Vagina (tissue), 2 donors: ENCODE data around the gene CISH.

ENCODE experiments used
- POLR2AphosphoS5 ChIP-seq, 2 donors: sonication (generic); formaldehyde crosslinking; IDR thresholded peaks; one replicate each; pipeline ENCODE4 v1.9.0; 2017; ENCODE audit warnings: antibody characterized with exemption in 2 of 2, mild to moderate bottlenecking in 2 of 2, low read depth in 1 of 2; ENCODE audit not compliant: insufficient read depth in 1 of 2
- TF ChIP-seq, protein P1 (sequence below), 3 experiments: fragments of 450-650 bp in 2 of 3; fragments of 200-600 bp in 1 of 3; sonication (generic) in 1 of 3; IDR thresholded peaks; one replicate each; pipeline ENCODE4 v1.5.1; 2017 to 2019; ENCODE audit warnings: antibody characterized with exemption in 3 of 3, mild to moderate bottlenecking in 2 of 3, moderate library complexity in 2 of 3

DNA sequence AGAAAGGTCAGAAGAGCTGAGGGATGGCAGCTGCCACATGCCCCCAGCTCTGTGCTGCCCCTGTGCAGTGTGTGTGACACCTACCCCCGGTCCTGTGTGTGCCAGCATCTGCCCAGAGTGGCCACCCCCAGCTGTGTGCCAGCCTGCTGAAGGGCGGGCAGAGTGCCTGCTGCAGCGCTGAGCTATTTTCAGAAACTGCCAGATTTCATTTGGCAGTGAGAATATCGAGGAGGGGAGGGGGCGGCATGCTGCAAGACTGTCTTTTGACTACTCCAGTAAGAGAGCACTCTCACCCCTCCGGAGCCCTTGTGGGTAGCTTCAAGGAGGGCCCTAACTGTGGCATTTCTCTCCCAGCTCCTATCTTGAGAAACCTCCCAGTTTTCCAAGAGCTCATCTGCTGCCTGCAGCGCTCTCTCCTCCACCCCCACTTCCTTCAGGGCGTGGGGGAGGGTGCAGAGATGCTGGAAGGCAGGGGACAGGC lies 37.9 kb upstream of the CISH start:
- TF ChIP-seq, protein P1, sequence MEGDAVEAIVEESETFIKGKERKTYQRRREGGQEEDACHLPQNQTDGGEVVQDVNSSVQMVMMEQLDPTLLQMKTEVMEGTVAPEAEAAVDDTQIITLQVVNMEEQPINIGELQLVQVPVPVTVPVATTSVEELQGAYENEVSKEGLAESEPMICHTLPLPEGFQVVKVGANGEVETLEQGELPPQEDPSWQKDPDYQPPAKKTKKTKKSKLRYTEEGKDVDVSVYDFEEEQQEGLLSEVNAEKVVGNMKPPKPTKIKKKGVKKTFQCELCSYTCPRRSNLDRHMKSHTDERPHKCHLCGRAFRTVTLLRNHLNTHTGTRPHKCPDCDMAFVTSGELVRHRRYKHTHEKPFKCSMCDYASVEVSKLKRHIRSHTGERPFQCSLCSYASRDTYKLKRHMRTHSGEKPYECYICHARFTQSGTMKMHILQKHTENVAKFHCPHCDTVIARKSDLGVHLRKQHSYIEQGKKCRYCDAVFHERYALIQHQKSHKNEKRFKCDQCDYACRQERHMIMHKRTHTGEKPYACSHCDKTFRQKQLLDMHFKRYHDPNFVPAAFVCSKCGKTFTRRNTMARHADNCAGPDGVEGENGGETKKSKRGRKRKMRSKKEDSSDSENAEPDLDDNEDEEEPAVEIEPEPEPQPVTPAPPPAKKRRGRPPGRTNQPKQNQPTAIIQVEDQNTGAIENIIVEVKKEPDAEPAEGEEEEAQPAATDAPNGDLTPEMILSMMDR (IDR thresholded peaks at IDR 0.05) = no peak
- TF ChIP-seq POLR2AphosphoS5 (IDR thresholded peaks at IDR 0.05; ENCODE audit: insufficient read depth in 1 of 2, low read depth in 1 of 2) = no peak
